Mesendoderm (in vitro differentiated cells): ENCODE results near the gene SH2D5.

Source experiments
- DNase-seq: peaks from one replicate; pipeline ENCODE4 v3.0.0; 2013
- H2AK5ac ChIP-seq: 2 replicates; pipeline ENCODE4 v1.6.1; 2013; ENCODE audit warnings: low read length, inconsistent platforms
- H2BK120ac ChIP-seq: 2 replicates; pipeline ENCODE4 v1.6.1; 2013; ENCODE audit warnings: low read depth, mild to moderate bottlenecking, low read length, moderate library complexity, mixed read lengths
- H2BK15ac ChIP-seq: replicated peaks from 2 replicates; pipeline ENCODE4 v1.6.1; 2013; ENCODE audit warnings: low read depth, mild to moderate bottlenecking, moderate library complexity
- H2BK5ac ChIP-seq: 2 replicates; pipeline ENCODE4 v1.6.1; 2013; ENCODE audit warnings: low read length, inconsistent platforms
- H3K18ac ChIP-seq: 2 replicates; pipeline ENCODE4 v1.6.1; 2013; ENCODE audit warnings: mild to moderate bottlenecking, low read length, mixed read lengths
- H3K23ac ChIP-seq: one replicate; pipeline ENCODE4 v1.6.1; 2013; ENCODE audit warnings: low read length
- H3K27ac ChIP-seq: 2 replicates; pipeline ENCODE4 v1.5.1; 2013; ENCODE audit warnings: low read depth, mild to moderate bottlenecking, inconsistent platforms, low read length, moderate library complexity
- H3K27me3 ChIP-seq: 2 replicates; pipeline ENCODE4 v1.6.1; 2013; ENCODE audit warnings: low read length, control low read depth, mild to moderate bottlenecking, inconsistent platforms; ENCODE audit not compliant: insufficient read depth, poor library complexity
- H3K36me3 ChIP-seq: 2 replicates; pipeline ENCODE4 v1.6.1; 2013; ENCODE audit warnings: low read length, inconsistent platforms; ENCODE audit not compliant: control insufficient read depth, insufficient read depth
- H3K4ac ChIP-seq: one replicate; pipeline ENCODE4 v1.6.1; 2013; ENCODE audit warnings: low read depth, mild to moderate bottlenecking, low read length, moderate library complexity
- H3K4me1 ChIP-seq: 2 replicates; pipeline ENCODE4 v1.6.1; 2013; ENCODE audit warnings: low read depth, low read length, inconsistent platforms; ENCODE audit not compliant: control insufficient read depth
- H3K4me2 ChIP-seq: 2 replicates; pipeline ENCODE4 v1.6.1; 2013; ENCODE audit warnings: low read length
- H3K4me3 ChIP-seq: 2 replicates; pipeline ENCODE4 v1.5.1; 2013; ENCODE audit warnings: mild to moderate bottlenecking, low read length
- H3K56ac ChIP-seq: one replicate; pipeline ENCODE4 v1.6.1; 2013; ENCODE audit warnings: low read length
- H3K79me1 ChIP-seq: 2 replicates; pipeline ENCODE4 v1.6.1; 2013; ENCODE audit warnings: low read length, inconsistent platforms
- H3K79me2 ChIP-seq: 2 replicates; pipeline ENCODE4 v1.6.1; 2013; ENCODE audit warnings: mild to moderate bottlenecking, low read length; ENCODE audit not compliant: control insufficient read depth, insufficient read depth
- H3K9ac ChIP-seq: 2 replicates; pipeline ENCODE4 v1.6.1; 2013; ENCODE audit warnings: low read length, inconsistent platforms
- H4K5ac ChIP-seq: one replicate; pipeline ENCODE4 v1.6.1; 2013; ENCODE audit warnings: low read length
- H4K8ac ChIP-seq: one replicate; pipeline ENCODE4 v1.6.1; 2013; ENCODE audit warnings: low read depth, mild to moderate bottlenecking, control low read depth, low read length, moderate library complexity
- WGBS: extraction: QIAGEN DNeasy Blood & Tissue Kit; methylation state at CpG from one replicate; pipeline ENCODE4 v1.1.7; 2013; ENCODE audit warnings: low lambda C conversion rate, missing lambda C conversion rate; ENCODE audit not compliant: insufficient coverage; ENCODE audit errors: extremely low coverage; 5-methylcytosine and 5-hydroxymethylcytosine counted together

The SH2D5 gene

DNA sequence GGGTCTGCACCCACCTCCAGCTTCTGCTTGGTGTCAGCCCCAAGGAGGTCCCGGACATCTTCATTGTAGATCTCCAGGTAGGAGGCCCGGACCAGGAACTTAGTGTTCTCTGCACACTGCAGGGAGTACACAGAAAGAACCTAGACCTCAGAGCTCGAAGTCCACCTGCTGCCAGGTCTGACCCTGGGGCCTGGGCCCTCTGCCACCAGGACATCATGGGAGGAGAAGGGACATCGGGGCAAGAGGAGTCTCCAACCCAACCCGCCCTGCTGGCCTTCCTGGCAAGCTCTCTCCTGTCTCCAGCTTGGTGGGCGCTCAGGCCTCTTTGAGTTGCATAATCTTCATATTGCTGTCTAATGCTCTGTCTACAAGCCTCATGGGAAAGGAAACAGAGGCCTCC, 19.1 kb downstream of the SH2D5 start:
- H3K4me1 ChIP-seq = no peaks in the 10 kb centered on the region
- H4K5ac ChIP-seq = no peak overlapping the region
- H3K18ac ChIP-seq = no peak overlapping the region
- no peak overlapping the region for H2BK120ac ChIP-seq
- DNase-seq = no peak
- no peaks in the 10 kb centered on the region for H3K36me3 ChIP-seq
- no peak overlapping the region for H3K23ac ChIP-seq
- WGBS = no CpG with 5 or more reads among the region's 6 CpGs
- H3K27me3 ChIP-seq = no peaks in the 10 kb centered on the region
- no peak overlapping the region for H3K27ac ChIP-seq
- no peak overlapping the region for H2AK5ac ChIP-seq
- H3K4ac ChIP-seq = no peak overlapping the region
- no peaks in the 10 kb centered on the region for H3K79me2 ChIP-seq
- no peaks in the 10 kb centered on the region for H3K79me1 ChIP-seq
- no peak overlapping the region for H3K4me3 ChIP-seq
- no peak overlapping the region for H3K56ac ChIP-seq
- H4K8ac ChIP-seq = no peak overlapping the region
- H3K4me2 ChIP-seq = no peak overlapping the region
- H2BK15ac ChIP-seq = no peak overlapping the region
- H3K9ac ChIP-seq = no peak overlapping the region
- H2BK5ac ChIP-seq = no peak overlapping the region

DNA sequence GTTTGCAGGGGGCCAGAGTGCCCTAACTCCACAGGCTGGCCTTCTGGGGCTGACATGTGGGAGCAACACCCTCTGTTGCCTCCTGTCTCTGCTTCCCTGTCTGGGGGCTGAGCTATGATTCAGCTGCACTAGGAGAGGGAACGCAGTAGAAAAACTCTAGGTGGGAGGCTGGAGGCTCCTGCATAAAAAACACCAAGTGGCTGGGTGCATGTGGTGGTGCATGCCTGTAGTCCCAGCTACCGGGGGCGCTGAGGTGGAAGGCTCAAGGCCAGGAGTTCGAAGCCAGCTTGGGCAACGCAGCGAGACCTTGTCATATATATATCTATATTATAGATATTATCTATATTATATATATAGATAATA, 20.3 kb downstream of the SH2D5 start:
- no peaks in the 10 kb centered on the region for H3K27me3 ChIP-seq
- H4K5ac ChIP-seq = no peak overlapping the region
- H2AK5ac ChIP-seq = no peak overlapping the region
- no peak overlapping the region for H3K27ac ChIP-seq
- H3K4me2 ChIP-seq = no peak overlapping the region
- no peak overlapping the region for H3K9ac ChIP-seq
- no peaks in the 10 kb centered on the region for H3K36me3 ChIP-seq
- no peak for DNase-seq
- no peak overlapping the region for H3K4me3 ChIP-seq
- H3K4ac ChIP-seq = no peak overlapping the region
- no peaks in the 10 kb centered on the region for H3K79me2 ChIP-seq
- no peak overlapping the region for H3K18ac ChIP-seq
- no peak overlapping the region for H2BK15ac ChIP-seq
- H2BK120ac ChIP-seq = no peak overlapping the region
- no peaks in the 10 kb centered on the region for H3K79me1 ChIP-seq
- H3K56ac ChIP-seq = no peak overlapping the region
- no peak overlapping the region for H4K8ac ChIP-seq
- H3K23ac ChIP-seq = no peak overlapping the region
- no peak overlapping the region for H2BK5ac ChIP-seq
- no CpG with 5 or more reads among the region's 6 CpGs for WGBS
- no peaks in the 10 kb centered on the region for H3K4me1 ChIP-seq

DNA sequence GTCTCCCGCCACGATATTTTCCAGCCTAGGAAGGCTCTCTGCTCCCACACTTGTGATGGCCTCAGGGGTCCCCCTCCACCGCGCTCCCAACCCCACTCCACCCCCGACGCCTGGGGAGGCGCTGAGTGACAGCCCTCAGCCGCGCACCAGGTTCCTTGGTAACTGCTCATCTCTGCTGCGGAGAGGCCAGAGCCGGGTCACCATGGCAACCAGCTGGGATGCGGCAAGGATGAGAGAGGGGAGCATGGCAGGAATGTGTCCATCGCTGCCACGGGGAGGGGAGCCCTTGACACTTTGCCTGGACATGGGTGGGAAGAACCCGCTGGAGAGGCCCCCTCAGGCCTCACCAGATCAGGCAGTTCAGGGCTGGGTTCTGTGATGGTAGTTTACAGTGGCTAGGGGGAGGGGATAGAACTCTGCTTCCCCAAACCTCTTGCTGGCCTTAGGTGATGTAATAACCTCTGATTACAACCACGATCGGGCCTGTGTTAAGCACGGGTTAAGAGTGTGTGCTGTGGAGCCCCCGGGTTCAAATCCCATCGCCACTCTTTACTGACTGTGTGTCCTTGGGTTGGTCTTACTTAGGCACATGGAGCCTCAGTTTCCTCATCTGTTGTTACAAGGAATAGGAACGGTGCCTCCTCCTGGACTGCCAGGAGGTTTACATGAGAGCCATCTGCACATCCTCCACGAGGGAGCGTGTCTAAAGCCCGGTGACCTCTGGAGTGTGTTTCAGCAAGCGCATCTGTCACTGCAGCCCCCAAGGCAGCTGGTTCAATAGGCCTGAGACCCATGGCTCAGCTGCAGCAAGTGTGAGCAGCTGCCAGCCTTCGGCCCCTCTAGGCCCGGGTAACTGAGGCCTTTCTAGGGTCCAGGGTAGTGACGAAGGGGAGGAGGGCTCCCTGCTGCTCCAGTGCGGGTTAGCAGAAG, 21.0 kb downstream of the SH2D5 start:
- Histone ChIP-seq H3K4me2 (no peak overlapping the region), H3K4ac (no peak overlapping the region), H3K56ac (no peak overlapping the region), H3K18ac (no peak overlapping the region), H4K8ac (no peak overlapping the region), H3K79me2 (no peaks in the 10 kb centered on the region), H3K4me1 (no peaks in the 10 kb centered on the region), H3K4me3 (no peak overlapping the region), H3K9ac (no peak overlapping the region), H2BK5ac (no peak overlapping the region), H3K27ac (no peak overlapping the region), H2BK15ac (no peak overlapping the region), H3K79me1 (no peaks in the 10 kb centered on the region), H2AK5ac (no peak overlapping the region), H4K5ac (no peak overlapping the region), H3K23ac (no peak overlapping the region), H3K27me3 (no peaks in the 10 kb centered on the region), H2BK120ac (no peak overlapping the region), H3K36me3 (no peaks in the 10 kb centered on the region)
- WGBS = no CpG with 5 or more reads among the region's 29 CpGs
- peak; percentile 54 for DNase-seq

DNA sequence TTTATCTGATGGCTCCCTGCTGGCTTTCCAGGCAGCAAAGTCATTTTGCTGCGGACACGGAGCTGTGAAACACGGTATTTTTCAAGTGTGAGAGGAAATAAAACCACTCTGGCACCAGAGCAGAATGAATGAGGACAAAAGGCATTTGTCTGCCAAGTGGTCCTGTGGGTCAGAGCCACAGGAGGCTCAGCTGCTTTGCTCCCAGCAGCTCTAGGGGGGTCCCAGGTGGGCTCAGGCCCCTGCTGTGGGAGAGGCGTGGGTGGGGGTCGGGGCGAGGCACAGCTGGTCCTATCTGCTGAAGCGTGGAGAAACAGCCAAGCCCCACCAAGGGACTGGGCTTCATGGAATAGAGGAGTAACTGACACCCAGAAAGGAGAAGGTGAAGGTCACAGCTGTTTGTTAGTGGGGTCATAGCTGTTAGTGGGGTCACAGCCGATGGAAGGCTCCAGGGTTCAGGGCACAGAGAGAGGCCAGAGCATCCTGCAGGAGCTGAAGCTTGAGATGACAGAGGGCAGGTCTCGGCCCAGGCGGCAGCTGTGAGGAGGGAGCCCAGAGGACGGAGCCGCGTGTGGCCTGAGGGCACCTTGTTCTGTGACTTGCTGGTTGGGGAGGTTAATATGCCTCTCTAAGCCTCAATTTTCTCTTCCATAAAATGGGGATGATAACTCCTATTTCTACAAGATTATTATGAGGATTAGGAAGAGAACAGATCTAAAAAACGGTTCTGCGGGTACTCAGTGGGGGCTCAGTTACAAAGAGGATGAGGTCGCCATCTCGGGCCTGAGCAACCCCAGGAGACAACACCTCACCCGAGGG, 21.8 kb downstream of the SH2D5 start:
- Histone ChIP-seq H3K4me1 (no peaks in the 10 kb centered on the region), H2BK5ac (no peak overlapping the region), H2BK15ac (no peak overlapping the region), H3K79me2 (no peaks in the 10 kb centered on the region), H4K8ac (no peak overlapping the region), H3K23ac (no peak overlapping the region), H3K4ac (no peak overlapping the region), H4K5ac (no peak overlapping the region), H2AK5ac (no peak overlapping the region), H3K27me3 (no peaks in the 10 kb centered on the region), H3K27ac (no peak overlapping the region), H3K79me1 (no peaks in the 10 kb centered on the region), H3K18ac (no peak overlapping the region), H3K56ac (no peak overlapping the region), H3K4me2 (no peak overlapping the region), H3K9ac (no peak overlapping the region), H3K4me3 (no peak overlapping the region), H3K36me3 (no peaks in the 10 kb centered on the region), H2BK120ac (no peak overlapping the region)
- no CpG with 5 or more reads among the region's 18 CpGs for WGBS
- no peak for DNase-seq

- DNase-seq = no peak
- no peak overlapping the region for H3K23ac ChIP-seq
- H3K18ac ChIP-seq = no peak overlapping the region
- H3K36me3 ChIP-seq = no peaks in the 10 kb centered on the region
- H3K4ac ChIP-seq = no peak overlapping the region
- no peak overlapping the region for H4K8ac ChIP-seq
- H3K27me3 ChIP-seq = no peaks in the 10 kb centered on the region
- H4K5ac ChIP-seq = no peak overlapping the region
- H2BK15ac ChIP-seq = no peak overlapping the region
- H3K4me2 ChIP-seq = no peak overlapping the region
- no peak overlapping the region for H3K9ac ChIP-seq
- H3K56ac ChIP-seq = no peak overlapping the region
- H3K27ac ChIP-seq = no peak overlapping the region
- no peaks in the 10 kb centered on the region for H3K4me1 ChIP-seq
- H2AK5ac ChIP-seq = no peak overlapping the region
- no peak overlapping the region for H2BK5ac ChIP-seq
- no CpG with 5 or more reads among the region's 3 CpGs for WGBS
- no peaks in the 10 kb centered on the region for H3K79me2 ChIP-seq
- no peak overlapping the region for H2BK120ac ChIP-seq
- no peak overlapping the region for H3K4me3 ChIP-seq
- H3K79me1 ChIP-seq = no peaks in the 10 kb centered on the region
Measured at GRCh38 chr1:20709868-20710267, 22.6 kb downstream of the SH2D5 start.
